Retinal pigment epithelial cell (primary cell): ENCODE data around the gene RHOF.

Source experiments
- DNase-seq: peaks from one replicate; pipeline ENCODE4 v3.0.0-alpha.2; 2010; ENCODE audit warnings: low read depth
- H3K4me3 ChIP-seq: 2 replicates; pipeline ENCODE4 v1.5.1; 2011; ENCODE audit warnings: mild to moderate bottlenecking, low read length, control low read depth, moderate library complexity
- CTCF ChIP-seq: conservative IDR thresholded peaks from 2 replicates; pipeline ENCODE4 v1.5.1; 2011; ENCODE audit warnings: low read depth, low read length, control low read depth, inconsistent platforms

RHOF gene

GRCh38 chr12:121755591-121755990 is 37.9 kb downstream of the RHOF start:
- no peak overlapping the region for H3K4me3 ChIP-seq
- DNase-seq = no peak
- TF ChIP-seq CTCF = no peak

- H3K4me3 ChIP-seq = no peak overlapping the region
- TF ChIP-seq CTCF = no peak
- no peak for DNase-seq
Measured at GRCh38 chr12:121754836-121755235, 38.7 kb downstream of the RHOF start.

GRCh38 chr12:121753844-121754264 is 39.6 kb downstream of the RHOF start:
- DNase-seq = no peak
- H3K4me3 ChIP-seq = no peak overlapping the region
- TF ChIP-seq CTCF = no peak

GRCh38 chr12:121751749-121752351 is 41.6 kb downstream of the RHOF start:
- H3K4me3 ChIP-seq = no peak overlapping the region
- TF ChIP-seq CTCF = no peak
- no peak for DNase-seq

GRCh38 chr12:121751034-121751433 is 42.5 kb downstream of the RHOF start:
- TF ChIP-seq CTCF = no peak
- H3K4me3 ChIP-seq = no peak overlapping the region
- DNase-seq = no peak

- no peak for DNase-seq
- no peak for TF ChIP-seq CTCF
- H3K4me3 ChIP-seq = no peak overlapping the region
Measured at GRCh38 chr12:121750507-121750955, 43.0 kb downstream of the RHOF start.

- no peak for DNase-seq
- no peak for TF ChIP-seq CTCF
- no peak overlapping the region for H3K4me3 ChIP-seq
Measured at GRCh38 chr12:121749267-121749666, 44.2 kb downstream of the RHOF start.
